ENCODE measurements around the gene VAT1L. TPM values are rescaled to one million over a fixed set of nuclear protein-coding genes. Genes with fewer than 3 reads are reported as not detected.

Gene VAT1L
- total and polyA plus RNA-seq, 10 of the 15 experiments (the other 5 are each of a cell fraction or from before 2014, with no cell fraction given): 0.06 to 0.18 (median 0.10) TPM; not detected in 5

DNA sequence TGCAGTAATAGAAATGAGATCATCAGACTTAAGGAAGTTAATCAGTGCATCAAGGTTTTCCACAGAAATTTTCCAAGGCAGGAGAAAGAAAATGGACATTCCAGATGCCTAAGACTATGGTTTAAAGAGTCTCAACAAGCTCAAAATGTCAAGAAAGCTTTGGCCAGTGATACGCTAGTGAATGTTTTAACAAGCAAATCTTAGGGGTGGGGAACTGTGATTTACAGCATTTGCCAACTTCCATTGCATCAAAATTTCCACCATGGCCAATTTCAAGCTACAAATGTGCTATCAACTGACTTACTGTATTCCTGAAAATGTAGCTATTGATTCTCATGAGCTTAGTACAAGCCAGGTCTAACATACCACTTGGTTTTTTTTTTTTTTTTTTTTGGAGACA is 151.6 kb downstream of the VAT1L start:
- no peak for TF ChIP-seq PRDM15 (CRISPR knock-in tag; IDR thresholded peaks at IDR 0.05)
- TF ChIP-seq NR2F1 (conservative IDR thresholded peaks at IDR 0.05): no peak
- TF ChIP-seq BCL11A (IDR thresholded peaks at IDR 0.05; ENCODE audit: low read depth, low read length): no peak
- TF ChIP-seq PML (IDR thresholded peaks at IDR 0.05; ENCODE audit: low read length): no peak
- TF ChIP-seq JUND (IDR thresholded peaks at IDR 0.05; ENCODE audit: low read depth, low read length): no peak
- no peak for TF ChIP-seq MAX (IDR thresholded peaks at IDR 0.05; ENCODE audit: low read depth, low read length)
- TF ChIP-seq BACH1 (IDR thresholded peaks at IDR 0.05; ENCODE audit: borderline replicate concordance): no peak
- TF ChIP-seq YY1 (IDR thresholded peaks at IDR 0.05; ENCODE audit: low read depth, low read length): no peak
- no peak for TF ChIP-seq REST (IDR thresholded peaks at IDR 0.05; ENCODE audit: low read depth, low read length)
- TF ChIP-seq, protein P1, sequence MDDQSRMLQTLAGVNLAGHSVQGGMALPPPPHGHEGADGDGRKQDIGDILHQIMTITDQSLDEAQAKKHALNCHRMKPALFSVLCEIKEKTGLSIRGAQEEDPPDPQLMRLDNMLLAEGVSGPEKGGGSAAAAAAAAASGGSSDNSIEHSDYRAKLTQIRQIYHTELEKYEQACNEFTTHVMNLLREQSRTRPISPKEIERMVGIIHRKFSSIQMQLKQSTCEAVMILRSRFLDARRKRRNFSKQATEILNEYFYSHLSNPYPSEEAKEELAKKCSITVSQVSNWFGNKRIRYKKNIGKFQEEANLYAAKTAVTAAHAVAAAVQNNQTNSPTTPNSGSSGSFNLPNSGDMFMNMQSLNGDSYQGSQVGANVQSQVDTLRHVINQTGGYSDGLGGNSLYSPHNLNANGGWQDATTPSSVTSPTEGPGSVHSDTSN (IDR thresholded peaks at IDR 0.05; ENCODE audit: insufficient replicate concordance, low read depth, low read length): no peak
- no peak for TF ChIP-seq SIX5 (IDR thresholded peaks at IDR 0.05; ENCODE audit: low read depth, low read length, severe bottlenecking)
- no peak for TF ChIP-seq SIN3A (IDR thresholded peaks at IDR 0.05; ENCODE audit: low read depth, low read length)
- 14% methylated on average over 1 of the region's 1 CpG for WGBS (ENCODE audit: insufficient coverage, insufficient replicate concordance, low lambda C conversion rate, missing lambda C conversion rate)
- no peak overlapping the region for H3K4me2 ChIP-seq (ENCODE audit: control insufficient read depth, insufficient read depth)
- no peak overlapping the region for H3K9ac ChIP-seq (ENCODE audit: control insufficient read depth, insufficient read depth, low read length)
- no peaks in the 10 kb centered on the region for H3K36me3 ChIP-seq (ENCODE audit: control insufficient read depth in 2 of 2, insufficient read depth in 2 of 2, low read length in 1 of 2)
- POLR2A ChIA-PET: no interaction called here
- RAD21 ChIA-PET (ENCODE audit: unreplicated experiment): no interaction called here
- no peak overlapping the region for H3K27ac ChIP-seq (ENCODE audit: control insufficient read depth, insufficient read depth)
- no peaks in the 10 kb centered on the region for H4K20me1 ChIP-seq (ENCODE audit: control insufficient read depth, insufficient read depth)
- in situ Hi-C loops (cut with MboI) (no loop called here), intact Hi-C loops (cut with micrococcal nuclease; ENCODE audit: unreplicated experiment) (no loop called here)
- no peaks in the 10 kb centered on the region for H3K9me3 ChIP-seq (replicated peaks; ENCODE audit: control insufficient read depth, insufficient read depth, low read length)
- H3K27me3 ChIP-seq (replicated peaks in 1 of 2; ENCODE audit: control insufficient read depth in 2 of 2, insufficient read depth in 2 of 2, low read length in 1 of 2): no peaks in the 10 kb centered on the region
- SMC1A ChIA-PET (ENCODE audit: uncharacterized antibody, unreplicated experiment): interaction anchor here (0.6 kb wide), 1 partner anchor 390 kb away, joined by 3 read pairs; no protein-coding TSS in a partner anchor
- H3K4me1 ChIP-seq (ENCODE audit: control insufficient read depth, insufficient read depth, low read length): no peaks in the 10 kb centered on the region
- CTCF ChIA-PET: interaction anchor here (0.8 to 1.8 kb wide), 3 partner anchors 11 to 203 kb away, joined by 3 to 7 read pairs (median 7); no protein-coding TSS in a partner anchor
- DNase-seq (ENCODE audit: low read depth, low spot score) (no peak), ATAC-seq (no peak), FAIRE-seq (no peak)
- BruUV-seq (replicated peaks): no TSS peak
- no peaks in the 10 kb centered on the region for H3K79me2 ChIP-seq (ENCODE audit: control insufficient read depth, insufficient read depth, low read length)
- H3K4me3 ChIP-seq: no peak overlapping the region
- H2AFZ ChIP-seq (ENCODE audit: control insufficient read depth, low read depth, low read length): no peak overlapping the region
